GM12878 (cell line): Measurements from ENCODE around the gene TRPV6. TPM values are rescaled to one million over a fixed set of nuclear protein-coding genes. Genes with fewer than 3 reads are reported as not detected.

ENCODE experiments used
- ATAC-seq: fragments of 200-7000 bp; cut with Tn5 transposase; 3 replicates; pipeline ENCODE4 v1.9.1; 2020; ENCODE audit warnings: mild to moderate bottlenecking, moderate library complexity
- BruUV-seq: library from RNA; stranded (reverse); fragments of 400-500 nt; replicated peaks from 2 replicates; lab custom pipeline; 2021; lab: Mats Ljungman, UMichigan
- CTCF ChIA-PET: fragments of 300-600 bp; sonication (Branson Sonifier 250); formaldehyde crosslinking; extraction: SDS; loops from one replicate; lab custom pipeline; 2021; ENCODE audit warnings: inconsistent platforms; lab: Yijun Ruan, JAX
- POLR2A ChIA-PET: fragments of 350-600 bp; formaldehyde crosslinking; extraction: SDS; loops from one replicate; lab custom pipeline; 2021; ENCODE audit warnings: inconsistent platforms; lab: Charles Lee
- RAD21 ChIA-PET: fragments of 300-600 bp; sonication (Branson Sonifier 250); formaldehyde crosslinking; loops from one replicate; lab custom pipeline; 2023; ENCODE audit warnings: antibody characterized with exemption; ENCODE audit not compliant: unreplicated experiment; lab: Charles Lee
- SMC1A ChIA-PET: fragments of 300-600 bp; sonication (Branson Sonifier 250); formaldehyde crosslinking; loops from one replicate; lab custom pipeline; 2023; ENCODE audit not compliant: unreplicated experiment, uncharacterized antibody; lab: Charles Lee
- DNase-seq: peaks from one replicate; pipeline ENCODE4 v3.0.0-alpha.2; 2011; ENCODE audit warnings: low read depth, low spot score
- FAIRE-seq: peaks from 3 replicates; lab custom pipeline; 2011; peaks lifted over from hg19 to GRCh38; lab: Jason Lieb, UNC
- H2AFZ ChIP-seq: 2 replicates; pipeline ENCODE4 v1.6.0; 2011; ENCODE audit warnings: low read depth, low read length, control low read depth; ENCODE audit not compliant: control insufficient read depth
- H3K27ac ChIP-seq: 2 replicates; pipeline ENCODE4 v1.5.1; 2011; ENCODE audit warnings: control low read depth; ENCODE audit not compliant: control insufficient read depth, insufficient read depth
- H3K27me3 ChIP-seq, 2 experiments: replicated peaks in 1 of 2; 2 replicates each; pipeline versions ENCODE4 v1.6.0 to v1.6.1; 2011; ENCODE audit warnings: low read length in 1 of 2; ENCODE audit not compliant: control insufficient read depth in 2 of 2, insufficient read depth in 2 of 2
- H3K36me3 ChIP-seq, 2 experiments: 2 replicates each; pipeline ENCODE4 v1.5.1; 2011; ENCODE audit warnings: low read length in 1 of 2; ENCODE audit not compliant: control insufficient read depth in 2 of 2, insufficient read depth in 2 of 2
- H3K4me1 ChIP-seq: 2 replicates; pipeline ENCODE4 v1.6.1; 2011; ENCODE audit warnings: mild to moderate bottlenecking, low read length, moderate library complexity, mixed read lengths; ENCODE audit not compliant: control insufficient read depth, insufficient read depth
- H3K4me2 ChIP-seq: 2 replicates; pipeline ENCODE4 v1.6.0; 2011; ENCODE audit warnings: control low read depth; ENCODE audit not compliant: control insufficient read depth, insufficient read depth
- H3K4me3 ChIP-seq: fragments of 200-600 bp; sonication (generic); 2 replicates; pipeline ENCODE4 v1.5.1; 2016
- H3K79me2 ChIP-seq: 2 replicates; pipeline ENCODE4 v1.6.0; 2011; ENCODE audit warnings: low read length; ENCODE audit not compliant: control insufficient read depth, insufficient read depth
- H3K9ac ChIP-seq: 2 replicates; pipeline ENCODE4 v1.8.0; 2011; ENCODE audit warnings: low read length, control low read depth, mixed read lengths; ENCODE audit not compliant: control insufficient read depth, insufficient read depth
- H3K9me3 ChIP-seq: replicated peaks from 3 replicates; pipeline ENCODE4 v1.5.1; 2011; ENCODE audit warnings: mild to moderate bottlenecking, low read length; ENCODE audit not compliant: control insufficient read depth, insufficient read depth
- H4K20me1 ChIP-seq: 2 replicates; pipeline ENCODE4 v1.6.0; 2011; ENCODE audit not compliant: control insufficient read depth, insufficient read depth
- CHD1 ChIP-seq: IDR thresholded peaks from 2 replicates; pipeline ENCODE4 v1.6.1; 2012; ENCODE audit warnings: low read depth, low read length, improper control_type of control experiment
- MTA2 ChIP-seq: fragments of 450-650 bp; IDR thresholded peaks from 2 replicates; pipeline ENCODE4 v1.6.1; 2016; ENCODE audit warnings: low read depth, mild to moderate bottlenecking, moderate library complexity
- NBN ChIP-seq: fragments of 450-650 bp; IDR thresholded peaks from 2 replicates; pipeline ENCODE4 v1.6.1; 2016
- SMAD1 ChIP-seq: fragments of 450-650 bp; IDR thresholded peaks from 2 replicates; pipeline ENCODE4 v1.6.1; 2018; ENCODE audit warnings: mild to moderate bottlenecking, low read depth; ENCODE audit not compliant: partially characterized antibody
- TAF1 ChIP-seq: IDR thresholded peaks from 2 replicates; pipeline ENCODE4 v1.6.1; 2011; ENCODE audit warnings: mild to moderate bottlenecking, low read depth, low read length, borderline replicate concordance
- ZNF207 ChIP-seq: fragments of 450-650 bp; IDR thresholded peaks from 2 replicates; pipeline ENCODE4 v1.6.1; 2014; ENCODE audit warnings: antibody characterized with exemption, mild to moderate bottlenecking, borderline replicate concordance
- ZNF274 ChIP-seq: IDR thresholded peaks from one replicate; pipeline ENCODE4 v1.8.0; 2011; ENCODE audit not compliant: insufficient read length, insufficient read depth
- WGBS: methylation state at CpG from one replicate; pipeline ENCODE4 v1.1.6; 2016; ENCODE audit warnings: low lambda C conversion rate; ENCODE audit not compliant: insufficient replicate concordance, insufficient coverage; ENCODE audit errors: missing lambda C conversion rate; 5-methylcytosine and 5-hydroxymethylcytosine counted together
- in situ Hi-C: fragments of 300-500 bp; cut with MboI; formaldehyde crosslinking; loops from 9 replicates; pipeline ENCODE4 v1.14.3; 2018; ENCODE audit warnings: mixed read lengths
- intact Hi-C: fragments of 100-400 bp; cut with micrococcal nuclease; formaldehyde crosslinking; loops from one replicate; pipeline ENCODE4 v1.14.2; 2022; ENCODE audit not compliant: unreplicated experiment
- polyA plus RNA-seq, 11 experiments: library from polyadenylated mRNA; depleted of rRNA in 4 of 11; unstranded in 6 of 11; stranded (reverse) in 5 of 11; fragments of >200 nt; fragmentation: Nextera tagmentation in 4 of 11; fragmentation: Illumina TruSeq in 1 of 11; extraction: Ambion mirVana in 4 of 11; extraction: Trizol in 1 of 11; gene quantifications; 1 replicate in 1 of 11; 2 replicates in 10 of 11; pipeline versions ENCODE4 v1.2.1 to v1.2.3, GENCODE V29; 2011 to 2016; ENCODE audit warnings: inconsistent platforms in 2 of 11, missing spikeins in 2 of 11, low read depth in 1 of 11
- total RNA-seq, 4 experiments: library from RNA; depleted of rRNA in 3 of 4; stranded (reverse); fragments of >200 nt in 3 of 4; fragmentation: Illumina TruSeq in 1 of 4; extraction: Trizol in 1 of 4; gene quantifications; 2 replicates each; pipeline versions ENCODE4 v1.2.1 to v1.2.3, GENCODE V29; 2013 to 2021
- TF ChIP-seq, protein P1 (sequence below): fragments of 450-650 bp; IDR thresholded peaks from 2 replicates; pipeline ENCODE4 v1.6.1; 2017; ENCODE audit warnings: mild to moderate bottlenecking, moderate library complexity
- TF ChIP-seq, protein P2 (sequence below): IDR thresholded peaks from 2 replicates; pipeline ENCODE4 v1.6.1; 2012; ENCODE audit warnings: mild to moderate bottlenecking, low read depth, low read length

Gene TRPV6
- total and polyA plus RNA-seq, 10 of the 15 experiments (the other 5 are each of a cell fraction or from before 2014, with no cell fraction given), result not detected

DNA sequence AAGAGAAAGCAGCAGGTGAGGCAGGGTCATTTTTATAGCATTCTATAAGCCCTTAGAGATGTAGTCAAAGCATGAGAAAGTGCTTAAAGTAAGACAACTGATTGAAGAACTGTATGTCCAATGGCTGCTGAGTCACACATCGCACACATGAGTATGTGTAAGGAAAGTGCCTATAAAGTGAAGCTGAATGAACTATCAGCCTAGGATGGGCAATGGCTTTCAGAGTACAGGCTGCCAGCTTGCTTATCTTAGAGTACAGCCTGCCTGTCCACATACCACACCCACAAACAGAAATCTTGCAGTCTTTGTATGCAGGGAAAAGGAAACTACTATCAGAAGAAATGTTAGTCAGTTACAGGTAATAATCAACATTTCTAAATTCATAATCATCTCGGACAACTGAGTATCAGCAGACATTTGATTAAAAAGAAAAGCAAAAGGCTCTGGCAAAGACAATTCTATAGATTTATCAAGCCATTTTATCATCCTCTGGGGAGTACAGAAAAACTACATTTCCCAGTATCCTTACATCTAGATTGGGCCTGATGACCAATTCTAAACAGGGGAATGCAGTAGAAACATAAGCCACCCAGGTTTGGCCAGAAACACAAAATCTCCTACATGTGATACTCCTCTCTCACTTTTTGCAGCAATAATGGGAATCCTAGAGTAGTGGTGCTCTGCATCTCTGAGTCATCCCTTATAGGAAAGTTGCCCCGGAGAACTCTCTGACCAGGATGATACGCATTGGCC is 46.9 kb downstream of the TRPV6 start (continued):
- TF ChIP-seq, protein P1, sequence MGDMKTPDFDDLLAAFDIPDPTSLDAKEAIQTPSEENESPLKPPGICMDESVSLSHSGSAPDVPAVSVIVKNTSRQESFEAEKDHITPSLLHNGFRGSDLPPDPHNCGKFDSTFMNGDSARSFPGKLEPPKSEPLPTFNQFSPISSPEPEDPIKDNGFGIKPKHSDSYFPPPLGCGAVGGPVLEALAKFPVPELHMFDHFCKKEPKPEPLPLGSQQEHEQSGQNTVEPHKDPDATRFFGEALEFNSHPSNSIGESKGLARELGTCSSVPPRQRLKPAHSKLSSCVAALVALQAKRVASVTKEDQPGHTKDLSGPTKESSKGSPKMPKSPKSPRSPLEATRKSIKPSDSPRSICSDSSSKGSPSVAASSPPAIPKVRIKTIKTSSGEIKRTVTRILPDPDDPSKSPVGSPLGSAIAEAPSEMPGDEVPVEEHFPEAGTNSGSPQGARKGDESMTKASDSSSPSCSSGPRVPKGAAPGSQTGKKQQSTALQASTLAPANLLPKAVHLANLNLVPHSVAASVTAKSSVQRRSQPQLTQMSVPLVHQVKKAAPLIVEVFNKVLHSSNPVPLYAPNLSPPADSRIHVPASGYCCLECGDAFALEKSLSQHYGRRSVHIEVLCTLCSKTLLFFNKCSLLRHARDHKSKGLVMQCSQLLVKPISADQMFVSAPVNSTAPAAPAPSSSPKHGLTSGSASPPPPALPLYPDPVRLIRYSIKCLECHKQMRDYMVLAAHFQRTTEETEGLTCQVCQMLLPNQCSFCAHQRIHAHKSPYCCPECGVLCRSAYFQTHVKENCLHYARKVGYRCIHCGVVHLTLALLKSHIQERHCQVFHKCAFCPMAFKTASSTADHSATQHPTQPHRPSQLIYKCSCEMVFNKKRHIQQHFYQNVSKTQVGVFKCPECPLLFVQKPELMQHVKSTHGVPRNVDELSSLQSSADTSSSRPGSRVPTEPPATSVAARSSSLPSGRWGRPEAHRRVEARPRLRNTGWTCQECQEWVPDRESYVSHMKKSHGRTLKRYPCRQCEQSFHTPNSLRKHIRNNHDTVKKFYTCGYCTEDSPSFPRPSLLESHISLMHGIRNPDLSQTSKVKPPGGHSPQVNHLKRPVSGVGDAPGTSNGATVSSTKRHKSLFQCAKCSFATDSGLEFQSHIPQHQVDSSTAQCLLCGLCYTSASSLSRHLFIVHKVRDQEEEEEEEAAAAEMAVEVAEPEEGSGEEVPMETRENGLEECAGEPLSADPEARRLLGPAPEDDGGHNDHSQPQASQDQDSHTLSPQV, result no peak
- no peak for TF ChIP-seq ZNF207

- Histone ChIP-seq H3K4me3 (no peak overlapping the region), H3K4me1 (peaks cover 12% of the 10 kb centered on the region), H3K27ac (no peak overlapping the region), H2AFZ (no peak overlapping the region), H3K36me3 (no peaks in the 10 kb centered on the region), H3K4me2 (no peak overlapping the region), H4K20me1 (no peaks in the 10 kb centered on the region)
- no peak for ATAC-seq
- 65% methylated on average over 3 of the region's 3 CpGs for WGBS
- in situ Hi-C loops, result no loop called here
- ChIA-PET SMC1A (interaction anchor here (1.0 to 2.3 kb wide), 5 partner anchors 19 to 54 kb away, joined by 3 to 30 read pairs (median 6); no protein-coding TSS in a partner anchor), CTCF (interaction anchor here (0.6 to 2.3 kb wide), 11 partner anchors 10 to 289 kb away, joined by 3 to 56 read pairs (median 6); no protein-coding TSS in a partner anchor)
- TF ChIP-seq CHD1 (no peak), SMAD1 (no peak), NBN (no peak), ZNF274 (no peak), MTA2 (no peak), TAF1 (no peak)
- TF ChIP-seq, protein P2, sequence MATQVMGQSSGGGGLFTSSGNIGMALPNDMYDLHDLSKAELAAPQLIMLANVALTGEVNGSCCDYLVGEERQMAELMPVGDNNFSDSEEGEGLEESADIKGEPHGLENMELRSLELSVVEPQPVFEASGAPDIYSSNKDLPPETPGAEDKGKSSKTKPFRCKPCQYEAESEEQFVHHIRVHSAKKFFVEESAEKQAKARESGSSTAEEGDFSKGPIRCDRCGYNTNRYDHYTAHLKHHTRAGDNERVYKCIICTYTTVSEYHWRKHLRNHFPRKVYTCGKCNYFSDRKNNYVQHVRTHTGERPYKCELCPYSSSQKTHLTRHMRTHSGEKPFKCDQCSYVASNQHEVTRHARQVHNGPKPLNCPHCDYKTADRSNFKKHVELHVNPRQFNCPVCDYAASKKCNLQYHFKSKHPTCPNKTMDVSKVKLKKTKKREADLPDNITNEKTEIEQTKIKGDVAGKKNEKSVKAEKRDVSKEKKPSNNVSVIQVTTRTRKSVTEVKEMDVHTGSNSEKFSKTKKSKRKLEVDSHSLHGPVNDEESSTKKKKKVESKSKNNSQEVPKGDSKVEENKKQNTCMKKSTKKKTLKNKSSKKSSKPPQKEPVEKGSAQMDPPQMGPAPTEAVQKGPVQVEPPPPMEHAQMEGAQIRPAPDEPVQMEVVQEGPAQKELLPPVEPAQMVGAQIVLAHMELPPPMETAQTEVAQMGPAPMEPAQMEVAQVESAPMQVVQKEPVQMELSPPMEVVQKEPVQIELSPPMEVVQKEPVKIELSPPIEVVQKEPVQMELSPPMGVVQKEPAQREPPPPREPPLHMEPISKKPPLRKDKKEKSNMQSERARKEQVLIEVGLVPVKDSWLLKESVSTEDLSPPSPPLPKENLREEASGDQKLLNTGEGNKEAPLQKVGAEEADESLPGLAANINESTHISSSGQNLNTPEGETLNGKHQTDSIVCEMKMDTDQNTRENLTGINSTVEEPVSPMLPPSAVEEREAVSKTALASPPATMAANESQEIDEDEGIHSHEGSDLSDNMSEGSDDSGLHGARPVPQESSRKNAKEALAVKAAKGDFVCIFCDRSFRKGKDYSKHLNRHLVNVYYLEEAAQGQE, result no peak
- TF ChIP-seq, all 136 proteins: peak for 0
- POLR2A ChIA-PET, result no interaction called here
- FAIRE-seq (no peak), DNase-seq (no peak)
- no peaks in the 10 kb centered on the region for H3K79me2 ChIP-seq
- H3K9ac ChIP-seq, result no peak overlapping the region
- intact Hi-C loops, result no loop called here
- RAD21 ChIA-PET, result interaction anchor here (0.8 to 1.8 kb wide), 4 partner anchors 26 to 65 kb away, joined by 3 to 15 read pairs (median 8); no protein-coding TSS in a partner anchor
- BruUV-seq, result no TSS peak
- no peaks in the 10 kb centered on the region for H3K27me3 ChIP-seq
- H3K9me3 ChIP-seq, result no peaks in the 10 kb centered on the region
These were observed 49.1 kb downstream of the TRPV6 start for GRCh38 chr7:142836426-142836825.
